Measurements from ENCODE around the gene SH3RF3. TPM values are rescaled to one million over a fixed set of nuclear protein-coding genes. Genes with fewer than 3 reads are reported as not detected.
A peak's percentile ranks its signal among the peaks of the same experiment; 100 is the strongest.

The SH3RF3 gene
- total and polyA plus RNA-seq, 10 of the 15 experiments (the other 5 are each of a cell fraction or from before 2014, with no cell fraction given): 0.08 to 8.8 (median 2.3) TPM

DNA sequence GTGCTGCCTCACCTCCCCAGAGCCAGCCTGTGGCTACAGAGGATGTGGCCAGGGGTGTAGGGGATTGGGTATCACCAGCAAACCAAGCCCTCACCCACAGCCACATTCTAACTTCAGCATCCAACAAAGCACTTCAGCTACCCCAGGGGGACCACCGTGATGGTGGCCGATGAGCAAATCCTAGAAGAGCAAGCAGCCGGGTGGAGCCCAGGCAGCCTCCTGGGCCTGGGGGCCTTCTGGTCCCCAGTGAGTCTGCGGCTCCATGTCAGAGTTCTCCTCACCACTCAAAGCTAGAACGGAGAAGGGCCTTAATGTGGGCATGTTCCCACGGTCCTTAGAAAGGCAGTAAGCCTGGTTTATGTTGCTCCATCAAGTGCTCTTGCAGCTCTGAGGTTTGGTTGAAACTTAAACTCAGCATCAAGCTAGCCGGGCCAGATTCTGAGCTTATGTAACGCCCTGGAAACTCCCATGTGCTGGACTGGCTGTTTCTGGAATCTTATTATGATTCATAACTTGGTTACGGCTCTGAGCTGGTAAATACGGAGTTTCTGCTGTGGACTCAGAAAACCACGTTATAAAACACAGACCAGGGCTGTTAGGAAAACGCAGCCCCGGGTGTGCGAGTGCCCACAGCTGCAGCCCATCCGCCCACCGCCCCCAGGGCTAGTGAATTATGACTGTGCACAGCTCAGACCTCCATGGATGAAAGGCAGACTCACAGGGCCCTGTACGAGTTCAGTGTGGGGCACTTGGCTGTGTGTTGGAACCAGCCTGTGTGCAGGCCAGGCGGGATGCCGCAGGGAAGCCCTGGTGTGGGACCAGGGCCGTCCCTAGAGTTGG is 385.0 kb downstream of the SH3RF3 start (continued):
- TF ChIP-seq ZSCAN29 (IDR thresholded peaks at IDR 0.05): peak; percentile 44; the same call in 1 of the 2 replicates
- peak; percentile 60; the same call in 1 of the 2 replicates for TF ChIP-seq BACH1 (IDR thresholded peaks at IDR 0.05; ENCODE audit: borderline replicate concordance)
- TF ChIP-seq, protein P1, sequence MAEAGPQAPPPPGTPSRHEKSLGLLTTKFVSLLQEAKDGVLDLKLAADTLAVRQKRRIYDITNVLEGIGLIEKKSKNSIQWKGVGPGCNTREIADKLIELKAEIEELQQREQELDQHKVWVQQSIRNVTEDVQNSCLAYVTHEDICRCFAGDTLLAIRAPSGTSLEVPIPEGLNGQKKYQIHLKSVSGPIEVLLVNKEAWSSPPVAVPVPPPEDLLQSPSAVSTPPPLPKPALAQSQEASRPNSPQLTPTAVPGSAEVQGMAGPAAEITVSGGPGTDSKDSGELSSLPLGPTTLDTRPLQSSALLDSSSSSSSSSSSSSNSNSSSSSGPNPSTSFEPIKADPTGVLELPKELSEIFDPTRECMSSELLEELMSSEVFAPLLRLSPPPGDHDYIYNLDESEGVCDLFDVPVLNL (IDR thresholded peaks at IDR 0.05; ENCODE audit: low read depth, low read length): no peak
- TF ChIP-seq ESRRA (IDR thresholded peaks at IDR 0.05; ENCODE audit: low read length): no peak
- TF ChIP-seq KLF5 (IDR thresholded peaks at IDR 0.05; ENCODE audit: partially characterized antibody): no peak
- peak; percentile 95 for TF ChIP-seq RELA (IDR thresholded peaks at IDR 0.05; ENCODE audit: borderline replicate concordance, partially characterized antibody)
- TF ChIP-seq RAD21 (IDR thresholded peaks at IDR 0.05; ENCODE audit: insufficient read depth, low read depth, low read length): no peak
- 0 out of 2 replicates have a peak, but pooled peaks have one; percentile 25 for TF ChIP-seq CBX5 (IDR thresholded peaks at IDR 0.05; ENCODE audit: low read depth)
- no peak for TF ChIP-seq SMAD1 (IDR thresholded peaks at IDR 0.05; ENCODE audit: low read depth, partially characterized antibody)
- TF ChIP-seq KAT2A (conservative IDR thresholded peaks at IDR 0.05; ENCODE audit: control insufficient read depth, low read depth, low read length): no peak
- no peak for TF ChIP-seq CHD2 (IDR thresholded peaks at IDR 0.05; ENCODE audit: borderline replicate concordance, low read depth, low read length)
- TF ChIP-seq, protein P2, sequence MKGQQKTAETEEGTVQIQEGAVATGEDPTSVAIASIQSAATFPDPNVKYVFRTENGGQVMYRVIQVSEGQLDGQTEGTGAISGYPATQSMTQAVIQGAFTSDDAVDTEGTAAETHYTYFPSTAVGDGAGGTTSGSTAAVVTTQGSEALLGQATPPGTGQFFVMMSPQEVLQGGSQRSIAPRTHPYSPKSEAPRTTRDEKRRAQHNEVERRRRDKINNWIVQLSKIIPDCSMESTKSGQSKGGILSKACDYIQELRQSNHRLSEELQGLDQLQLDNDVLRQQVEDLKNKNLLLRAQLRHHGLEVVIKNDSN (IDR thresholded peaks at IDR 0.05; ENCODE audit: borderline replicate concordance, extremely low read length, insufficient read depth, low read depth, low read length): no peak
- TF ChIP-seq SUZ12 (IDR thresholded peaks at IDR 0.05; ENCODE audit: unreplicated experiment): no peak
- no peak; a peak in 1 of 4 replicates for TF ChIP-seq CEBPB (IDR thresholded peaks at IDR 0.05; ENCODE audit: borderline replicate concordance in 1 of 2, low read depth in 2 of 2, low read length in 2 of 2)
- TF ChIP-seq TAF1 (IDR thresholded peaks at IDR 0.05; ENCODE audit: borderline replicate concordance, low read depth, low read length): 0 out of 2 replicates have a peak, but pooled peaks have one; percentile 9
- TF ChIP-seq, protein P3, sequence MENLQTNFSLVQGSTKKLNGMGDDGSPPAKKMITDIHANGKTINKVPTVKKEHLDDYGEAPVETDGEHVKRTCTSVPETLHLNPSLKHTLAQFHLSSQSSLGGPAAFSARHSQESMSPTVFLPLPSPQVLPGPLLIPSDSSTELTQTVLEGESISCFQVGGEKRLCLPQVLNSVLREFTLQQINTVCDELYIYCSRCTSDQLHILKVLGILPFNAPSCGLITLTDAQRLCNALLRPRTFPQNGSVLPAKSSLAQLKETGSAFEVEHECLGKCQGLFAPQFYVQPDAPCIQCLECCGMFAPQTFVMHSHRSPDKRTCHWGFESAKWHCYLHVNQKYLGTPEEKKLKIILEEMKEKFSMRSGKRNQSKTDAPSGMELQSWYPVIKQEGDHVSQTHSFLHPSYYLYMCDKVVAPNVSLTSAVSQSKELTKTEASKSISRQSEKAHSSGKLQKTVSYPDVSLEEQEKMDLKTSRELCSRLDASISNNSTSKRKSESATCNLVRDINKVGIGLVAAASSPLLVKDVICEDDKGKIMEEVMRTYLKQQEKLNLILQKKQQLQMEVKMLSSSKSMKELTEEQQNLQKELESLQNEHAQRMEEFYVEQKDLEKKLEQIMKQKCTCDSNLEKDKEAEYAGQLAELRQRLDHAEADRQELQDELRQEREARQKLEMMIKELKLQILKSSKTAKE (IDR thresholded peaks at IDR 0.05; ENCODE audit: low read depth, poor library complexity, severe bottlenecking): peak; percentile 91
- TF ChIP-seq, protein P4, sequence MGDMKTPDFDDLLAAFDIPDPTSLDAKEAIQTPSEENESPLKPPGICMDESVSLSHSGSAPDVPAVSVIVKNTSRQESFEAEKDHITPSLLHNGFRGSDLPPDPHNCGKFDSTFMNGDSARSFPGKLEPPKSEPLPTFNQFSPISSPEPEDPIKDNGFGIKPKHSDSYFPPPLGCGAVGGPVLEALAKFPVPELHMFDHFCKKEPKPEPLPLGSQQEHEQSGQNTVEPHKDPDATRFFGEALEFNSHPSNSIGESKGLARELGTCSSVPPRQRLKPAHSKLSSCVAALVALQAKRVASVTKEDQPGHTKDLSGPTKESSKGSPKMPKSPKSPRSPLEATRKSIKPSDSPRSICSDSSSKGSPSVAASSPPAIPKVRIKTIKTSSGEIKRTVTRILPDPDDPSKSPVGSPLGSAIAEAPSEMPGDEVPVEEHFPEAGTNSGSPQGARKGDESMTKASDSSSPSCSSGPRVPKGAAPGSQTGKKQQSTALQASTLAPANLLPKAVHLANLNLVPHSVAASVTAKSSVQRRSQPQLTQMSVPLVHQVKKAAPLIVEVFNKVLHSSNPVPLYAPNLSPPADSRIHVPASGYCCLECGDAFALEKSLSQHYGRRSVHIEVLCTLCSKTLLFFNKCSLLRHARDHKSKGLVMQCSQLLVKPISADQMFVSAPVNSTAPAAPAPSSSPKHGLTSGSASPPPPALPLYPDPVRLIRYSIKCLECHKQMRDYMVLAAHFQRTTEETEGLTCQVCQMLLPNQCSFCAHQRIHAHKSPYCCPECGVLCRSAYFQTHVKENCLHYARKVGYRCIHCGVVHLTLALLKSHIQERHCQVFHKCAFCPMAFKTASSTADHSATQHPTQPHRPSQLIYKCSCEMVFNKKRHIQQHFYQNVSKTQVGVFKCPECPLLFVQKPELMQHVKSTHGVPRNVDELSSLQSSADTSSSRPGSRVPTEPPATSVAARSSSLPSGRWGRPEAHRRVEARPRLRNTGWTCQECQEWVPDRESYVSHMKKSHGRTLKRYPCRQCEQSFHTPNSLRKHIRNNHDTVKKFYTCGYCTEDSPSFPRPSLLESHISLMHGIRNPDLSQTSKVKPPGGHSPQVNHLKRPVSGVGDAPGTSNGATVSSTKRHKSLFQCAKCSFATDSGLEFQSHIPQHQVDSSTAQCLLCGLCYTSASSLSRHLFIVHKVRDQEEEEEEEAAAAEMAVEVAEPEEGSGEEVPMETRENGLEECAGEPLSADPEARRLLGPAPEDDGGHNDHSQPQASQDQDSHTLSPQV (IDR thresholded peaks at IDR 0.05): 0 out of 2 replicates have a peak, but pooled peaks have one; percentile 23
- TF ChIP-seq ETV6 (conservative IDR thresholded peaks at IDR 0.05 in 1 of 2, IDR thresholded peaks at IDR 0.05 in 1 of 2; ENCODE audit: borderline replicate concordance in 1 of 2, low read depth in 1 of 2): peak in 1 of 2 experiments; percentile 77; a peak in 2 of 4 replicates

Measured in GM12878 (cell line).